ENCODE results near the gene DUSP8. TPM values are rescaled to one million over a fixed set of nuclear protein-coding genes. Genes with fewer than 3 reads are reported as not detected.

The DUSP8 gene
- total and polyA plus RNA-seq, 9 of the 15 experiments (the other 6 are each of a cell fraction or from before 2014, with no cell fraction given), result 0.14 to 2.0 (median 0.86) TPM; not detected in 2

DNA sequence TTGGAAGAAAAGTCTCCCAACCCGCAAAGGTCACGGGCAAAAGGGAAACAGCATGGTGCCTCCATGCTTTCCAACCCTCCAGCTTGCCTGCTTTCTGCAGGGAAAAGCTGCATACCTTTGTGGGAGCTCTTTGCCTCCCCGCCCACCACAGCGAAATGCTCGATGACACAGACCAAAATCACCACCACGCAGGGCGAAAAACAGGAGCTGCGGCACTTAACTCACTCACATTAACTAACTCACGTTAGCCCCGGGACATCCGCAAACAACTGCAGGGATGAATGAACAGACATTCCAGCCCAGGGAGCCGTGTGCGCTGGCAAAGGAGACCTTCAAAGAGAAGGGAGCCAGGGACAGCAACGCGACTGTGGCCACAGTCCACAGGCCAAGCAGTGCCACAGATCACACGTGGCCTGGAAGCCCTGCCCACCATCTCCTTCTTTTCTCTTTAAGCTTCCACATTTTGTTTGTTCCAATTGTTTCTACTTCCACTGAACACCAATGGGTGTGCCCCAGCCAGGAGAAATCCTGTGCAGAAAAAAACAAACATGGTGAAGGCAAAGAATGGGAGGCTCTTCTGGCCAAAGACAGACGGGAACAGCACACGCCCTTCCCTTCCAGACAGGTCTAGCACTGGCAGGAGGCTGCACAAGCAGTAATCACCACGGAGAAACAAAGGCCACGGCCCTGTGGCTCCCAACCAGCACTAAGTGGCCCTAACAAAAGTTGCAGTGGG, 39.3 kb downstream of the DUSP8 start:
- FAIRE-seq, result no peak
- Histone ChIP-seq H3K9ac (ENCODE audit: insufficient read depth in 1 of 2, low read depth in 2 of 2, low read length in 2 of 2) (peak overlapping the region in 1 of 2 experiments; percentile 56; a peak in 1 of 4 replicates), H3K27me3 (ENCODE audit: control insufficient read depth in 2 of 2, insufficient read depth in 2 of 2, low read length in 2 of 2) (no peaks in the 10 kb centered on the region), H3K4me3 (no peak overlapping the region), H3K36me3 (ENCODE audit: control insufficient read depth, insufficient read depth, low read length) (peaks cover 11% of the 10 kb centered on the region; the same call in 1 of the 3 replicates), H3K9me3 (replicated peaks; ENCODE audit: control insufficient read depth, insufficient read depth, low read depth, low read length) (no peaks in the 10 kb centered on the region), H4K20me1 (replicated peaks; ENCODE audit: control insufficient read depth, insufficient read depth, low read length) (peaks cover 40% of the 10 kb centered on the region), H3K79me2 (ENCODE audit: control insufficient read depth, insufficient read depth, low read length) (peaks cover 42% of the 10 kb centered on the region; the same call in 2 of the 3 replicates), H3K4me1 (replicated peaks in 1 of 2; ENCODE audit: control insufficient read depth in 2 of 2, insufficient read depth in 2 of 2, low read length in 2 of 2) (peaks cover 0 to 45% of the 10 kb centered on the region in 2 experiments; a peak in 3 of 5 replicates), H3K27ac (ENCODE audit: extremely low read depth, low read depth, low read length) (no peak overlapping the region), H3K9me1 (ENCODE audit: control insufficient read depth, insufficient read depth, low read length) (peaks cover 12% of the 10 kb centered on the region), H2AFZ (ENCODE audit: low read depth, low read length) (no peak overlapping the region), H3K4me2 (ENCODE audit: insufficient read depth, low read length) (no peak overlapping the region)
- TF ChIP-seq HDAC8 (tag; IDR thresholded peaks at IDR 0.05) (no peak), MEIS2 (IDR thresholded peaks at IDR 0.05; ENCODE audit: partially characterized antibody) (no peak), EP400 (IDR thresholded peaks at IDR 0.05) (no peak), BRD9 (IDR thresholded peaks at IDR 0.05; ENCODE audit: low read depth, partially characterized antibody) (no peak), ELF4 (CRISPR knock-in tag; IDR thresholded peaks at IDR 0.05) (no peak), TRIM25 (IDR thresholded peaks at IDR 0.05; ENCODE audit: borderline replicate concordance) (no peak), RB1 (IDR thresholded peaks at IDR 0.05; ENCODE audit: low read depth) (no peak), ZNF311 (CRISPR knock-in tag; IDR thresholded peaks at IDR 0.05) (no peak), MNT (conservative IDR thresholded peaks at IDR 0.05) (no peak), ZNF124 (CRISPR knock-in tag; IDR thresholded peaks at IDR 0.05) (no peak)
- TF ChIP-seq, protein P1, sequence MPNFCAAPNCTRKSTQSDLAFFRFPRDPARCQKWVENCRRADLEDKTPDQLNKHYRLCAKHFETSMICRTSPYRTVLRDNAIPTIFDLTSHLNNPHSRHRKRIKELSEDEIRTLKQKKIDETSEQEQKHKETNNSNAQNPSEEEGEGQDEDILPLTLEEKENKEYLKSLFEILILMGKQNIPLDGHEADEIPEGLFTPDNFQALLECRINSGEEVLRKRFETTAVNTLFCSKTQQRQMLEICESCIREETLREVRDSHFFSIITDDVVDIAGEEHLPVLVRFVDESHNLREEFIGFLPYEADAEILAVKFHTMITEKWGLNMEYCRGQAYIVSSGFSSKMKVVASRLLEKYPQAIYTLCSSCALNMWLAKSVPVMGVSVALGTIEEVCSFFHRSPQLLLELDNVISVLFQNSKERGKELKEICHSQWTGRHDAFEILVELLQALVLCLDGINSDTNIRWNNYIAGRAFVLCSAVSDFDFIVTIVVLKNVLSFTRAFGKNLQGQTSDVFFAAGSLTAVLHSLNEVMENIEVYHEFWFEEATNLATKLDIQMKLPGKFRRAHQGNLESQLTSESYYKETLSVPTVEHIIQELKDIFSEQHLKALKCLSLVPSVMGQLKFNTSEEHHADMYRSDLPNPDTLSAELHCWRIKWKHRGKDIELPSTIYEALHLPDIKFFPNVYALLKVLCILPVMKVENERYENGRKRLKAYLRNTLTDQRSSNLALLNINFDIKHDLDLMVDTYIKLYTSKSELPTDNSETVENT (CRISPR knock-in tag; IDR thresholded peaks at IDR 0.05), result no peak
- no peak for ATAC-seq
- ChIA-PET POLR2A (interaction anchor here (0.6 to 1.3 kb wide), 3 partner anchors 7 to 135 kb away, joined by 3 to 6 read pairs (median 4); no protein-coding TSS in a partner anchor), CTCF (ENCODE audit: low intra/inter-chr PET ratio) (no interaction called here)
- in situ Hi-C loops (cut with MboI), result no loop called here
- no peak for DNase-seq (ENCODE audit: extremely low read depth in 1 of 4, low spot score in 3 of 4)
- intact Hi-C loops (cut with micrococcal nuclease), result no loop called here
- BruUV-seq (replicated peaks), result no TSS peak
- WGBS (ENCODE audit: insufficient coverage, low coverage, missing lambda C conversion rate), result 89% methylated on average over 17 of the region's 20 CpGs
